IMR-90 (cell line): Measurements from ENCODE around the gene C14orf180. TPM values are rescaled to one million over a fixed set of nuclear protein-coding genes. Genes with fewer than 3 reads are reported as not detected.

ENCODE experiments used
- ATAC-seq: fragments of 200-7000 bp; cut with Tn5 transposase; 2 replicates; pipeline ENCODE4 v1.9.1; 2020; ENCODE audit warnings: low read depth, mild to moderate bottlenecking, moderate library complexity
- BruUV-seq: library from RNA; stranded (reverse); fragments of 400-500 nt; replicated peaks from 2 replicates; lab custom pipeline; 2021; lab: Mats Ljungman, UMichigan
- CTCF ChIA-PET: fragments of 300-600 bp; formaldehyde crosslinking; extraction: SDS; loops from one replicate; lab custom pipeline; 2021; ENCODE audit warnings: antibody characterized with exemption; lab: Yijun Ruan, JAX
- POLR2A ChIA-PET: fragments of 300-600 bp; sonication (Branson Sonifier 250); formaldehyde crosslinking; loops from one replicate; lab custom pipeline; 2022; ENCODE audit warnings: antibody characterized with exemption; ENCODE audit not compliant: unreplicated experiment; lab: Charles Lee
- DNase-seq: peaks from one replicate; pipeline ENCODE4 v3.0.0; 2013
- H2AFZ ChIP-seq: replicated peaks from 2 replicates; pipeline ENCODE3; 2013; ENCODE audit warnings: low read length, mild to moderate bottlenecking; ENCODE audit not compliant: poor library complexity
- H2AK5ac ChIP-seq: 2 replicates; pipeline ENCODE4 v1.6.1; 2013; ENCODE audit warnings: low read depth, low read length, inconsistent platforms
- H2AK9ac ChIP-seq: replicated peaks from 2 replicates; pipeline ENCODE3; 2013; ENCODE audit warnings: mild to moderate bottlenecking, low read depth, low read length, moderate library complexity; ENCODE audit not compliant: poor library complexity
- H2BK120ac ChIP-seq: 2 replicates; pipeline ENCODE4 v1.6.1; 2013; ENCODE audit warnings: low read depth, low read length, inconsistent platforms
- H2BK15ac ChIP-seq: 3 replicates; pipeline ENCODE4 v1.6.1; 2013; ENCODE audit warnings: low read depth, low read length, inconsistent platforms
- H2BK20ac ChIP-seq: 2 replicates; pipeline ENCODE4 v1.6.1; 2013; ENCODE audit warnings: low read depth, mild to moderate bottlenecking, inconsistent platforms, low read length, moderate library complexity
- H2BK5ac ChIP-seq: 2 replicates; pipeline ENCODE4 v1.6.1; 2013; ENCODE audit warnings: mild to moderate bottlenecking, low read depth, low read length, inconsistent platforms; ENCODE audit not compliant: poor library complexity, severe bottlenecking
- H3K14ac ChIP-seq: replicated peaks from 2 replicates; pipeline ENCODE4 v1.6.1; 2013; ENCODE audit warnings: low read depth, low read length, inconsistent platforms
- H3K18ac ChIP-seq: 2 replicates; pipeline ENCODE4 v1.6.1; 2013; ENCODE audit warnings: low read depth, low read length, control low read depth
- H3K23ac ChIP-seq: 2 replicates; pipeline ENCODE4 v1.6.1; 2013; ENCODE audit warnings: low read depth, low read length, inconsistent platforms
- H3K27ac ChIP-seq: 2 replicates; pipeline ENCODE4 v1.5.1; 2013; ENCODE audit warnings: mild to moderate bottlenecking, control low read depth, low read length; ENCODE audit not compliant: insufficient read depth
- H3K27me3 ChIP-seq: 2 replicates; pipeline ENCODE4 v1.6.1; 2013; ENCODE audit warnings: low read length; ENCODE audit not compliant: control insufficient read depth, insufficient read depth
- H3K36me3 ChIP-seq: 2 replicates; pipeline ENCODE4 v1.6.1; 2013; ENCODE audit warnings: low read length, mixed read lengths; ENCODE audit not compliant: control insufficient read depth, insufficient read depth
- H3K4ac ChIP-seq: 2 replicates; pipeline ENCODE4 v1.6.1; 2013; ENCODE audit warnings: low read depth, low read length, inconsistent platforms
- H3K4me1 ChIP-seq: 2 replicates; pipeline ENCODE4 v1.6.1; 2013; ENCODE audit warnings: low read length, mixed read lengths; ENCODE audit not compliant: control insufficient read depth, insufficient read depth
- H3K4me2 ChIP-seq: 2 replicates; pipeline ENCODE4 v1.6.1; 2013; ENCODE audit warnings: low read depth, mild to moderate bottlenecking, control low read depth, low read length, moderate library complexity
- H3K4me3 ChIP-seq: 2 replicates; pipeline ENCODE4 v1.5.1; 2013; ENCODE audit warnings: low read depth, mild to moderate bottlenecking, control low read depth, low read length, moderate library complexity; ENCODE audit not compliant: insufficient read depth
- H3K56ac ChIP-seq: 2 replicates; pipeline ENCODE4 v1.6.1; 2013; ENCODE audit warnings: low read length, inconsistent platforms; ENCODE audit not compliant: insufficient read depth; ENCODE audit errors: extremely low read depth
- H3K79me1 ChIP-seq, 2 experiments: 2 replicates each; pipeline ENCODE4 v1.6.1; 2013; ENCODE audit warnings: low read length in 2 of 2, inconsistent platforms in 1 of 2, low read depth in 1 of 2
- H3K9ac ChIP-seq: 2 replicates; pipeline ENCODE4 v1.6.1; 2013; ENCODE audit warnings: low read depth, low read length, control low read depth
- H3K9me1 ChIP-seq: 2 replicates; pipeline ENCODE4 v1.6.1; 2013; ENCODE audit warnings: low read length, inconsistent platforms; ENCODE audit not compliant: insufficient read depth
- H3K9me3 ChIP-seq: 2 replicates; pipeline ENCODE4 v1.6.1; 2013; ENCODE audit warnings: low read length; ENCODE audit not compliant: control insufficient read depth, insufficient read depth
- H4K20me1 ChIP-seq: 2 replicates; pipeline ENCODE4 v1.6.1; 2013; ENCODE audit warnings: low read length, inconsistent platforms; ENCODE audit not compliant: insufficient read depth
- H4K5ac ChIP-seq: 2 replicates; pipeline ENCODE4 v1.6.1; 2013; ENCODE audit warnings: mild to moderate bottlenecking, low read depth, low read length, control low read depth
- H4K8ac ChIP-seq, 2 experiments: 2 replicates each; pipeline ENCODE4 v1.6.1; 2013; ENCODE audit warnings: low read depth in 2 of 2, low read length in 2 of 2, control low read depth in 1 of 2, inconsistent platforms in 1 of 2
- H4K91ac ChIP-seq: 2 replicates; pipeline ENCODE4 v1.6.1; 2013; ENCODE audit warnings: low read depth, low read length, inconsistent platforms; ENCODE audit not compliant: insufficient read depth
- BHLHE40 ChIP-seq: fragments of 150-350 bp; IDR thresholded peaks from 2 replicates; pipeline ENCODE4 v1.6.1; 2016; ENCODE audit warnings: mild to moderate bottlenecking, low read depth, low read length
- CEBPB ChIP-seq: IDR thresholded peaks from 2 replicates; pipeline ENCODE4 v1.6.1; 2012; ENCODE audit warnings: low read depth, low read length, improper control_type of control experiment
- FOS ChIP-seq: fragments of 150-350 bp; IDR thresholded peaks from 2 replicates; pipeline ENCODE4 v1.6.1; 2016; ENCODE audit warnings: low read depth, low read length
- MAFK ChIP-seq: IDR thresholded peaks from 2 replicates; pipeline ENCODE4 v1.6.1; 2012; ENCODE audit warnings: low read depth, low read length, improper control_type of control experiment
- MAZ ChIP-seq: IDR thresholded peaks from 2 replicates; pipeline ENCODE4 v1.6.1; 2012; ENCODE audit warnings: low read depth, mild to moderate bottlenecking, low read length, improper control_type of control experiment, moderate library complexity, borderline replicate concordance
- MXI1 ChIP-seq: IDR thresholded peaks from 2 replicates; pipeline ENCODE4 v1.6.1; 2012; ENCODE audit warnings: low read depth, mild to moderate bottlenecking, low read length, moderate library complexity, borderline replicate concordance
- RCOR1 ChIP-seq: IDR thresholded peaks from 2 replicates; pipeline ENCODE4 v1.6.1; 2012; ENCODE audit warnings: mild to moderate bottlenecking, low read length, improper control_type of control experiment; ENCODE audit not compliant: insufficient replicate concordance
- SMC3 ChIP-seq: fragments of 150-350 bp; IDR thresholded peaks from 2 replicates; pipeline ENCODE4 v1.6.1; 2016; ENCODE audit warnings: low read depth, mild to moderate bottlenecking, antibody characterized with exemption, low read length, moderate library complexity
- WGBS, 2 experiments: methylation state at CpG; one replicate each; pipeline versions ENCODE4 v1.1.5 to v1.1.7; 2013; ENCODE audit warnings: missing lambda C conversion rate in 2 of 2; ENCODE audit not compliant: insufficient read length in 1 of 2; ENCODE audit errors: extremely low coverage in 2 of 2; 5-methylcytosine and 5-hydroxymethylcytosine counted together
- dilution Hi-C: fragments of 300-500 bp; cut with HindIII; formaldehyde crosslinking; loops from one replicate; pipeline ENCODE4 v1.14.3; 2018; ENCODE audit warnings: low sequenced_read_pairs; ENCODE audit not compliant: unreplicated experiment
- in situ Hi-C: fragments of 300-500 bp; cut with MboI; formaldehyde crosslinking; loops from 3 replicates; pipeline ENCODE4 v1.14.3; 2019; ENCODE audit warnings: low sequenced_read_pairs, inconsistent platforms, mixed read lengths
- intact Hi-C: fragments of 100-400 bp; cut with micrococcal nuclease; formaldehyde crosslinking; loops from 2 replicates; pipeline ENCODE4 v1.10.0; 2022
- polyA plus RNA-seq, 3 experiments: library from polyadenylated mRNA; depleted of rRNA; stranded (reverse); fragments of >200 nt; gene quantifications; 2 replicates each; pipeline ENCODE4 v1.2.3, GENCODE V29; 2012; ENCODE audit warnings: low replicate concordance in 1 of 3
- total RNA-seq: library from RNA; depleted of rRNA; stranded (reverse); fragments of >200 nt; gene quantifications from 2 replicates; pipeline ENCODE4 v1.2.3, GENCODE V29; 2012
- TF ChIP-seq, protein P1 (sequence below): fragments of 150-350 bp; IDR thresholded peaks from 2 replicates; pipeline ENCODE4 v1.6.1; 2017; ENCODE audit warnings: mild to moderate bottlenecking, antibody characterized with exemption, low read length, low read depth
- TF ChIP-seq, protein P2 (sequence below): fragments of 150-350 bp; IDR thresholded peaks from 2 replicates; pipeline ENCODE4 v1.6.1; 2016; ENCODE audit warnings: low read depth, mild to moderate bottlenecking, low read length, moderate library complexity, borderline replicate concordance
- TF ChIP-seq, protein P3 (sequence below): conservative IDR thresholded peaks from 2 replicates; pipeline ENCODE4 v1.5.1; 2012; ENCODE audit warnings: mild to moderate bottlenecking, low read depth, low read length, improper control_type of control experiment

C14orf180 gene
- total and polyA plus RNA-seq, 2 of the 4 experiments (the other 2 are of a cell fraction), result not detected

DNA sequence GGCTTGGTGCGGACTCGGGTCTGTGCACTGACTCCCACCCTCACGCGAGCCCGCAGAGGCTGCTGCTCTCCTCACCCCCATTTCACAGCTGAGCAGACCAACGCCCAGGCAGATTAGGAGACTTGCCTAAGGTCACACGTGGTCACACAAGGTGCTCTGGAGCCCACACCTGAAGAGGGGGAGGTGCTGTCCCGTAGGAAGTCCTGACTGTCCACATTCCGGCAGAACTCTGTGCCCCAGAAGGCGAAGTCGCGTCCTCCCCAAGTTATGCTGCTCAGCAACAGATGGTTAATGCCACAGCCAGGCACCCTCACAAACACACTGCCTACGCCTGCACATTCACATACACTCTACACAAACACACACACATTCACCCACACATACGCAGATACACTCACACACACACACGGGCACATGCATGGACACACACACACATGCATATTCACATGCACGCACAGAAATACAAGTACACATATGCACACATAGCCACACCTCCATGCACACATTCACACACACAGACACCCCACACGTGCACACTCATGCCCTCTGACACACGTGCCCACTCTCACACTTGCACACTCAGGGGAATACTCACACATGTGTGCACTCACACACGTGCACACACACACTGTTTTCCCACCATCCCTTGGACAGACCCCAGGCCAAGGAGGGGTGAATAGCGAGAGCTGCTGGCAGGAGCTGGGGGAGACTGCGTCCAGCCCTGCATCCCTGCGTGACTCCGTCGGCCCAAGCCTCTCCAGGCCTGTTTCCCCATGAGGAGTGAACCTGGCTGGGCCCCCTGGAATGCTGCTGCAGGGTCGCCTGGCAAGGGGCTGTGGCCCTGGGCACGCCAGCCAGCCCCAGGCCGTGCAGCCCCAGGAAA lies 4.1 kb downstream of the C14orf180 start:
- no peak overlapping the region for H2AK5ac ChIP-seq
- ATAC-seq, result no peak
- H3K14ac ChIP-seq, result no peak overlapping the region
- no peaks in the 10 kb centered on the region for H3K36me3 ChIP-seq
- intact Hi-C loops (no loop called here), in situ Hi-C loops (no loop called here), dilution Hi-C loops (no loop called here)
- WGBS, 2 experiments, result 29% methylated on average over 10 of the region's 27 CpGs; no CpG with 5 or more reads in 1 of the 2 experiments
- H2BK120ac ChIP-seq, result no peak overlapping the region
- no peak overlapping the region for H2BK15ac ChIP-seq
- H4K8ac ChIP-seq, result no peak overlapping the region
- H2AK9ac ChIP-seq, result no peak overlapping the region
- H3K4me1 ChIP-seq, result no peaks in the 10 kb centered on the region
- H3K4ac ChIP-seq, result no peak overlapping the region
- H3K4me2 ChIP-seq, result no peak overlapping the region
- H3K9ac ChIP-seq, result no peak overlapping the region
- no peak overlapping the region for H3K23ac ChIP-seq
- ChIA-PET POLR2A (no interaction called here), CTCF (no interaction called here)
- H4K91ac ChIP-seq, result no peak overlapping the region
- H3K4me3 ChIP-seq, result no peak overlapping the region
- H3K9me1 ChIP-seq, result no peaks in the 10 kb centered on the region
- no peak overlapping the region for H3K56ac ChIP-seq
- no peak overlapping the region for H2BK20ac ChIP-seq
- no peaks in the 10 kb centered on the region for H3K9me3 ChIP-seq
- BruUV-seq, result no TSS peak
- H2AFZ ChIP-seq, result no peak overlapping the region
- DNase-seq, result no peak
- peaks cover 15% of the 10 kb centered on the region; the same call in 1 of the 2 replicates for H3K27me3 ChIP-seq
- H4K20me1 ChIP-seq, result no peaks in the 10 kb centered on the region
- H3K18ac ChIP-seq, result no peak overlapping the region
- H3K79me1 ChIP-seq, result no peaks in the 10 kb centered on the region
- no peak overlapping the region for H2BK5ac ChIP-seq
- no peak overlapping the region for H4K5ac ChIP-seq
- no peak for TF ChIP-seq BHLHE40
- TF ChIP-seq, protein P1, sequence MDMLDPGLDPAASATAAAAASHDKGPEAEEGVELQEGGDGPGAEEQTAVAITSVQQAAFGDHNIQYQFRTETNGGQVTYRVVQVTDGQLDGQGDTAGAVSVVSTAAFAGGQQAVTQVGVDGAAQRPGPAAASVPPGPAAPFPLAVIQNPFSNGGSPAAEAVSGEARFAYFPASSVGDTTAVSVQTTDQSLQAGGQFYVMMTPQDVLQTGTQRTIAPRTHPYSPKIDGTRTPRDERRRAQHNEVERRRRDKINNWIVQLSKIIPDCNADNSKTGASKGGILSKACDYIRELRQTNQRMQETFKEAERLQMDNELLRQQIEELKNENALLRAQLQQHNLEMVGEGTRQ, result no peak
- TF ChIP-seq CEBPB, result no peak
- no peak for TF ChIP-seq MXI1
- TF ChIP-seq FOS, result no peak
- TF ChIP-seq MAZ, result no peak
- no peak for TF ChIP-seq MAFK
- TF ChIP-seq, protein P2, sequence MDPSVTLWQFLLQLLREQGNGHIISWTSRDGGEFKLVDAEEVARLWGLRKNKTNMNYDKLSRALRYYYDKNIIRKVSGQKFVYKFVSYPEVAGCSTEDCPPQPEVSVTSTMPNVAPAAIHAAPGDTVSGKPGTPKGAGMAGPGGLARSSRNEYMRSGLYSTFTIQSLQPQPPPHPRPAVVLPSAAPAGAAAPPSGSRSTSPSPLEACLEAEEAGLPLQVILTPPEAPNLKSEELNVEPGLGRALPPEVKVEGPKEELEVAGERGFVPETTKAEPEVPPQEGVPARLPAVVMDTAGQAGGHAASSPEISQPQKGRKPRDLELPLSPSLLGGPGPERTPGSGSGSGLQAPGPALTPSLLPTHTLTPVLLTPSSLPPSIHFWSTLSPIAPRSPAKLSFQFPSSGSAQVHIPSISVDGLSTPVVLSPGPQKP, result no peak
- TF ChIP-seq, protein P3, sequence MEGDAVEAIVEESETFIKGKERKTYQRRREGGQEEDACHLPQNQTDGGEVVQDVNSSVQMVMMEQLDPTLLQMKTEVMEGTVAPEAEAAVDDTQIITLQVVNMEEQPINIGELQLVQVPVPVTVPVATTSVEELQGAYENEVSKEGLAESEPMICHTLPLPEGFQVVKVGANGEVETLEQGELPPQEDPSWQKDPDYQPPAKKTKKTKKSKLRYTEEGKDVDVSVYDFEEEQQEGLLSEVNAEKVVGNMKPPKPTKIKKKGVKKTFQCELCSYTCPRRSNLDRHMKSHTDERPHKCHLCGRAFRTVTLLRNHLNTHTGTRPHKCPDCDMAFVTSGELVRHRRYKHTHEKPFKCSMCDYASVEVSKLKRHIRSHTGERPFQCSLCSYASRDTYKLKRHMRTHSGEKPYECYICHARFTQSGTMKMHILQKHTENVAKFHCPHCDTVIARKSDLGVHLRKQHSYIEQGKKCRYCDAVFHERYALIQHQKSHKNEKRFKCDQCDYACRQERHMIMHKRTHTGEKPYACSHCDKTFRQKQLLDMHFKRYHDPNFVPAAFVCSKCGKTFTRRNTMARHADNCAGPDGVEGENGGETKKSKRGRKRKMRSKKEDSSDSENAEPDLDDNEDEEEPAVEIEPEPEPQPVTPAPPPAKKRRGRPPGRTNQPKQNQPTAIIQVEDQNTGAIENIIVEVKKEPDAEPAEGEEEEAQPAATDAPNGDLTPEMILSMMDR, result no peak
- TF ChIP-seq SMC3, result no peak
- no peak for TF ChIP-seq RCOR1
- H3K27ac ChIP-seq, result no peak overlapping the region
